DOHH2 (cell line): Measurements from ENCODE around the gene IPO11.

ENCODE experiments used
- EZH2phosphoT487 ChIP-seq: fragments of 200-600 bp; sonication (generic); IDR thresholded peaks from 2 replicates; pipeline ENCODE4 v1.6.1; 2017; ENCODE audit warnings: borderline replicate concordance, mild to moderate bottlenecking, antibody characterized with exemption, low read length, moderate library complexity, mixed read lengths
- TF ChIP-seq, protein P1 (sequence below): fragments of 200-600 bp; sonication (generic); IDR thresholded peaks from one replicate; pipeline ENCODE4 v1.5.1; 2014; ENCODE audit warnings: antibody characterized with exemption, mild to moderate bottlenecking, low read depth, low read length; ENCODE audit not compliant: poor library complexity, severe bottlenecking

DNA sequence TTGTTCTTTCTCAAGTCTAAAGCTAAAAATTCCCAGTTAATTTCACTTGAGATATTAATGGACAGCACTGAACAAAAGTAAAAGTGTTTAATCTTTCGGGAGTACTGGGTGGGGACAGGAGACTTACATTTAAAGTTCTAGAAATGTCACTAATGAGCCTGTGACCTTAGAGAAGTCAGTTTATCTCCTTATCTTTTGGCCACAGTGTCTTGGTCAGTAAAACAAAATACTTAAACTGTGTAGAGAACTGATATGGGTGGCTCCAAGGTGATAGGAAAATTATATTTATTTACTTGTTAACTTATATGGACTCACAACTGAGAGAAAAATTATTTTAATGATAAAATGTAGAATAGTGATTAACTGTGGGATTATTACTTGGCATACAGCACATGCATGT lies 8.9 kb downstream of the IPO11 start:
- TF ChIP-seq, protein P1, sequence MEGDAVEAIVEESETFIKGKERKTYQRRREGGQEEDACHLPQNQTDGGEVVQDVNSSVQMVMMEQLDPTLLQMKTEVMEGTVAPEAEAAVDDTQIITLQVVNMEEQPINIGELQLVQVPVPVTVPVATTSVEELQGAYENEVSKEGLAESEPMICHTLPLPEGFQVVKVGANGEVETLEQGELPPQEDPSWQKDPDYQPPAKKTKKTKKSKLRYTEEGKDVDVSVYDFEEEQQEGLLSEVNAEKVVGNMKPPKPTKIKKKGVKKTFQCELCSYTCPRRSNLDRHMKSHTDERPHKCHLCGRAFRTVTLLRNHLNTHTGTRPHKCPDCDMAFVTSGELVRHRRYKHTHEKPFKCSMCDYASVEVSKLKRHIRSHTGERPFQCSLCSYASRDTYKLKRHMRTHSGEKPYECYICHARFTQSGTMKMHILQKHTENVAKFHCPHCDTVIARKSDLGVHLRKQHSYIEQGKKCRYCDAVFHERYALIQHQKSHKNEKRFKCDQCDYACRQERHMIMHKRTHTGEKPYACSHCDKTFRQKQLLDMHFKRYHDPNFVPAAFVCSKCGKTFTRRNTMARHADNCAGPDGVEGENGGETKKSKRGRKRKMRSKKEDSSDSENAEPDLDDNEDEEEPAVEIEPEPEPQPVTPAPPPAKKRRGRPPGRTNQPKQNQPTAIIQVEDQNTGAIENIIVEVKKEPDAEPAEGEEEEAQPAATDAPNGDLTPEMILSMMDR = no peak
- TF ChIP-seq EZH2phosphoT487 = no peak
